Activated T-helper 2 cell treated with anti-CD3 and anti-CD28 coated beads, Interferon-gamma antibody, Interleukin-2, Interleukin-4, amounts not matched to agents 10 μg/mL and 5 μg/mL and 100 μg/mL, durations not matched to agents 14 hours and 24 hours and 36 hours (primary cell): ENCODE results near the gene SCYL3. TPM values are rescaled to one million over a fixed set of nuclear protein-coding genes. Genes with fewer than 3 reads are reported as not detected.
"Not testable (repeated sequence)": the region's sequence is repeated elsewhere in the genome, so short reads cannot be mapped to it uniquely, and the experiment has no call there.

Experiments used
- DNase-seq: peaks from one replicate; pipeline ENCODE4 v3.0.0; 2021; ENCODE audit warnings: low spot score
- H3K27ac Mint-ChIP-seq: one replicate; pipeline ENCODE4 v1.8.0; 2021; ENCODE audit warnings: mixed read lengths
- H3K27me3 Mint-ChIP-seq: one replicate; pipeline ENCODE4 v1.8.0; 2021; ENCODE audit warnings: low read depth, mixed read lengths
- H3K36me3 Mint-ChIP-seq: one replicate; pipeline ENCODE4 v1.8.0; 2021; ENCODE audit warnings: low read depth, mixed read lengths
- H3K4me1 Mint-ChIP-seq: one replicate; pipeline ENCODE4 v1.8.0; 2021; ENCODE audit warnings: low read depth, mixed read lengths
- H3K4me3 Mint-ChIP-seq: one replicate; pipeline ENCODE4 v1.8.0; 2021; ENCODE audit warnings: low read depth, mild to moderate bottlenecking, moderate library complexity, mixed read lengths
- H3K9me3 Mint-ChIP-seq: one replicate; pipeline ENCODE4 v1.8.0; 2021; ENCODE audit warnings: mixed read lengths
- intact Hi-C: fragments of 100-400 bp; cut with micrococcal nuclease; formaldehyde crosslinking; loops from one replicate; pipeline ENCODE4 v1.15.1; 2023
- total RNA-seq: library from RNA; stranded (reverse); gene quantifications from 2 replicates; pipeline ENCODE4 v1.2.3, GENCODE V29; 2022

Gene SCYL3
- total RNA-seq, 1 donor from 2014 or later: 9.5 TPM

DNA sequence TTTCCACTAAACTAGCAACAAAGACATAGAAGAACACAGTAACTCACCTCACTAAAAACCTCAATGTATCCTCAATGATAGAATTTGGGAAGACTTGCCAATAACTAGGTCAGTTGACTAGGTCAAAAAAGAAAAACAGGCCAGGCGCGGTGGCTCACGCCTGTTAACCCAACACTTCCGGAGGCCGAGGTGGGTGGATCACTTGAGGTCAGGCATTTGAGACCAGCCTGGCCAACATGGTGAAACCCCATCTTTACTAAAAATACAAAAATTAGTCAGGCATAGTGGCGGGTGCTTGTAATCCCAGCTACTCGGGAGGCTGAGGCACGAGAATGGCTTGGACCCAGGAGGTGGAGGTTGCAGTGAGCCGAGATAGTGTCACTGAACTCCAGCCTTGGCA, 24.5 kb upstream of the SCYL3 start:
- H3K9me3 Mint-ChIP-seq, intact Hi-C loops, H3K27me3 Mint-ChIP-seq, H3K4me3 Mint-ChIP-seq, H3K27ac Mint-ChIP-seq, H3K36me3 Mint-ChIP-seq, DNase-seq: not testable (repeated sequence)
- peaks cover 15% of the 10 kb centered on the region for H3K4me1 Mint-ChIP-seq

DNA sequence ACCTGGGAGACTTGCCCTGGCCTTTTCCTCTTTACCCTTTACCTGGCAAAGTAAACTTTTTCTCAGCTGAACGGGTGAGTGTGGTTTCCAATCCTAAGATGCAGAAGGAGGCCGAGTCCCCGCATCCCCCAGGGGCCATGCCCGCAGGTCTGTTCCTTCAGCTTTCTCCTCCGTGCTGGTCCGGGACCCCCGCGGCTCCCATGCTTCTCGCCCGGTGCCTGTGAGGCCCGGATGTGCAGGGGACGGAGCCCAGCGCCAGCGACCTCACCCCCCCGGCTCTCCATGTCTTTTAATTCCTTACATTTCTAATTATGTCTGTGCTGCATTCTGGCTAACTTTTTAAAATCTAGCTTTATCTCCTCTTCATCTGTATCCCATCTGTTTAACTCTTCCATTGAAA, 21.5 kb upstream of the SCYL3 start:
- Mint-ChIP-seq H3K4me1 (peaks cover 19% of the 10 kb centered on the region), H3K27ac (no peak overlapping the region), H3K27me3 (no peaks in the 10 kb centered on the region), H3K9me3 (no peaks in the 10 kb centered on the region), H3K4me3 (no peak overlapping the region), H3K36me3 (no peaks in the 10 kb centered on the region)
- DNase-seq: no peak
- intact Hi-C loops: no loop called here

DNA sequence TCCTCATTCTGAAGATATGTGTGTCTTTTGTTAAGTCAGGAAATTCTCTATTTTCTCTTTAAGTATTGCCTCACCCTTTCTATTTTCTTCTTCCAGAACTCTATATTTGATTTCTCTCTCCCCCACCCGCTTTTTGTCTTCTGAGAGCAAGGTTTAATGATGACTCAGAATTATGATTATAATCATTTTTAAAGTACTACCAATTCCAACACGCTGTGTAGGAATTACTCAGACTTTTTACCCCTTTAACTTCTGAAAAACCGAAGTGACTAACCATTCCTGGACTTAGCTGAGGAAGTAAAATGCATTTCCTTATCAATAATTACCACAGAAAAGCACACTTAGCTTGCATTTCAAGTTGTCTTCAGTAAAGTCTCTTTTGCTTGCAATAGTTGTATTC, 20.8 kb upstream of the SCYL3 start:
- no peaks in the 10 kb centered on the region for H3K36me3 Mint-ChIP-seq
- no peaks in the 10 kb centered on the region for H3K27me3 Mint-ChIP-seq
- DNase-seq: no peak
- no peaks in the 10 kb centered on the region for H3K9me3 Mint-ChIP-seq
- H3K4me1 Mint-ChIP-seq: peaks cover 19% of the 10 kb centered on the region
- no peak overlapping the region for H3K4me3 Mint-ChIP-seq
- intact Hi-C loops: no loop called here
- H3K27ac Mint-ChIP-seq: no peak overlapping the region

DNA sequence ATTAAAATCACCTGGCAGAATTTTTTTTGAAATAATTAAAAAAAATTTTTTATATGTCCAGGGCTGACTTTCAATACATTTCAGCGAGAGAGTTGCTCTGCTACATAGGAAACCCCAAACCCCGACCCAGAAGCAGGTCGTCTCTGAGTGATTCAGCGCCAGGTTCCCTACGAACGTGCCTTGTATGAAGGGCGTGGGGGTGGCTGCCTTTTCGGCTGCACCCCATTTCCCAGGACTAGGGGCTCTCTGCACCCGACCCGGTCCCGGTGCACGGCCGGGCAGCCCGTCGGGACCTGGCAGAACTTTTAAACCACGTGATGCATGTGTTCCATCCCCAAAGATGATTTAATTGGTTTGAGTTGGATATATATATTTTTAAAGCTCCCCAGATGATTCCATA, 15.8 kb upstream of the SCYL3 start:
- H3K4me3 Mint-ChIP-seq: no peak overlapping the region
- intact Hi-C loops: loop anchor here (2.0 kb wide), 2 partner anchors 15 to 17 kb away; no protein-coding TSS in a partner anchor

DNA sequence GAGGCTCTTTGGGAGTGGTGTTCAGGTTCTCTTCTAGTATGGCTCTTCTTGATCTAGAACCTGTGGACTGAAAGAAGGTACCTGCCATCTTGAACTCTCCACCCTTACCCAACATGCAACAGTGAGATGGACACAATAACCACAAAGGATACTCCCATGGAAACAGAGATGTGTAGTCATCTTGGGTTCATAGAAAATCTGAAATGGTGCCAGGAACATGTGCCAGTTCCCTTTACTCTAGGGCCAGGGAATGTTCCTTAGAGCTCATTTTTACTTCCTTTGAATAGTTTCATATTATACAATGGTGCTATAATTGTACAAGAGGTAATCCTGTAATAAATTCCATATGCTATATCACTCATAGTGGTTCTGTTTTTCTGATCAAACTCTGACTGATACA, 13.2 kb upstream of the SCYL3 start:
- no peak overlapping the region for H3K4me3 Mint-ChIP-seq
- H3K4me1 Mint-ChIP-seq: peaks cover 23% of the 10 kb centered on the region
- intact Hi-C loops: no loop called here
- no peaks in the 10 kb centered on the region for H3K36me3 Mint-ChIP-seq
- H3K9me3 Mint-ChIP-seq: no peaks in the 10 kb centered on the region
- no peak for DNase-seq
- H3K27me3 Mint-ChIP-seq: peaks cover 2% of the 10 kb centered on the region
- H3K27ac Mint-ChIP-seq: no peak overlapping the region

More for the DNA sequence above, 15.8 kb upstream of the SCYL3 start:
- peaks cover 22% of the 10 kb centered on the region for H3K4me1 Mint-ChIP-seq
- no peak for DNase-seq
- H3K36me3 Mint-ChIP-seq: no peaks in the 10 kb centered on the region
- H3K27ac Mint-ChIP-seq: no peak overlapping the region
- H3K9me3 Mint-ChIP-seq: no peaks in the 10 kb centered on the region
- no peaks in the 10 kb centered on the region for H3K27me3 Mint-ChIP-seq

DNA sequence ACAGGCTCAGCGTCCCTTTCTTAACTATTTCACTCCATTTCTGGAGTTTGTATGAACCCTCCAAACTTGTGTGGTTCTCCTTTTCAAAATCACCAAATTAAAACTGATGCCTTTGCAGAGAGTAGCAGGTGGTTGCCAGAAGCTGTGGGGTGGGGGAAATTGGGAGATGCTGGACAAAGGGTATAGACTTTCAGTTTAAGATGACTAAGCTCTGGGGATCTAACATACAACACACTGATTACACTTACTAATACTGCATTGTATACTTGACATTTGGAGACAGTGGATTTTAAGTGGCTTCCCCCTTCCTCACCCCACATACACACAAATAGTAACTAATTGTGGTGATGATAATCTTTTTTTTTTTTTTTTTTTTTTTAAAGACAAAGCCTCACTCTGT, 11.1 kb upstream of the SCYL3 start:
- no peaks in the 10 kb centered on the region for H3K9me3 Mint-ChIP-seq
- no peak for DNase-seq
- peaks cover 20% of the 10 kb centered on the region for H3K4me1 Mint-ChIP-seq
- H3K36me3 Mint-ChIP-seq: no peaks in the 10 kb centered on the region
- H3K27me3 Mint-ChIP-seq: peaks cover 10% of the 10 kb centered on the region
- no peak overlapping the region for H3K27ac Mint-ChIP-seq
- intact Hi-C loops: no loop called here
- H3K4me3 Mint-ChIP-seq: no peak overlapping the region

DNA sequence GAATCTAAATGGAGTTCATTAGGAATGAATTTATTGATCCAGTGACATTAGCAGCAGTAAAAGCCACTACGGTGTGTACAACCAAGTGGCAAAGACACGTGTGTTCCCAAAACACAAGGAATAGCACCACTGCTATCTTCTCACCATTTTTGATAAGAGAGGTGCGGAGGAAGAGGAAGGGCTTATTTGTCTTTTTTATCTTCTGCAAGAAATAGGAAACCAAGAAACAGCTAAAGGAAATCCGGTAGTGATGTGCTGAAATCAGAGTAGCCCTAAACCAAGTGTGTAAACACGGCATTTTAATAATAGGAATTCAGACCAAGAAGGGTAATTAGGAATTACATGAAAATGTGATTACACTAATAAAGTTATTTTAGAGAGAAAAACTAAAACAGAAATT, 9.1 kb upstream of the SCYL3 start:
- H3K36me3 Mint-ChIP-seq: no peaks in the 10 kb centered on the region
- H3K4me1 Mint-ChIP-seq: peaks cover 11% of the 10 kb centered on the region
- peaks cover 17% of the 10 kb centered on the region for H3K27me3 Mint-ChIP-seq
- no peak overlapping the region for H3K27ac Mint-ChIP-seq
- no peak overlapping the region for H3K4me3 Mint-ChIP-seq
- intact Hi-C loops: no loop called here
- H3K9me3 Mint-ChIP-seq: no peaks in the 10 kb centered on the region
- DNase-seq: no peak

DNA sequence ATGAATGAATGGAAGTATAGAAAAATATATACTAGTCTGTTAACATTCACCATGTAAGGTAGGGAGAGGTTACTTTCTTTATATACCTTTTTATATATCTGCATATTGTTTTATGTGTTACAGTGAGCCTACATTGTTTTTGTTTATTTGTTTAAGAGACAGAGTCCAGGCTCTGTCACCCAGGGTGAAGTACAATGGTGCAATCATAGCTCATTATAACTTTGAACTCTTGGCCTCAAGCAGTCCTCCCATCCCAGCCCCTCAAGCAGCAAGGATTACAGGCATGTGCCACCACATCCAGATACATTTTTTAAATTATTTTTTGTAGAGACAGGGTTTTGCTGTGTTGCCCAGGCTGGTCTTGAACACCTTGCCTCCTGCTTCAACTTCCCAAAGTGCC, 7.4 kb upstream of the SCYL3 start:
- no peaks in the 10 kb centered on the region for H3K9me3 Mint-ChIP-seq
- no peak overlapping the region for H3K4me3 Mint-ChIP-seq
- H3K4me1 Mint-ChIP-seq: peaks cover 12% of the 10 kb centered on the region
- H3K27me3 Mint-ChIP-seq: peaks cover 20% of the 10 kb centered on the region
- no peak overlapping the region for H3K27ac Mint-ChIP-seq
- no peaks in the 10 kb centered on the region for H3K36me3 Mint-ChIP-seq
- no peak for DNase-seq
- intact Hi-C loops: no loop called here

DNA sequence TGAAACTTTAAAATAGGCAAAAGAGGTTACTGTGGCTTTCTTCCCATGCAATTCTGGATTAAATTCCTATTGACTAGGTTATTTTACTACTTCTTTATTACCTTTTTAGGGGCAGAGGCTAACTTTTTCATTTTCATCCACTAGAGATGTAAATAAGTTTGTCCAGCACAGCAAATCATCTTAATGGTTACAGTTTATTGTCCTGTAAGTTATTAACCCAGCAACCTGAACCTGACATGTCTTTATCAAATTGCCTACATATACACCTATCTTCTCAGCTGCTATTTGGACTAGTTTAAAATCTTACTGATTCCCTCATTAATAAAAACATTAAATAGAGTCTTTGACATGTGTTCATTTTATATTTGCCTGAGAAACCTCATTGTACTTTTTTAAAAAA, 6.9 kb upstream of the SCYL3 start:
- Mint-ChIP-seq H3K27ac (no peak overlapping the region), H3K36me3 (no peaks in the 10 kb centered on the region), H3K4me1 (peaks cover 16% of the 10 kb centered on the region), H3K4me3 (no peak overlapping the region), H3K27me3 (peaks cover 20% of the 10 kb centered on the region), H3K9me3 (no peaks in the 10 kb centered on the region)
- DNase-seq: no peak
- intact Hi-C loops: no loop called here

DNA sequence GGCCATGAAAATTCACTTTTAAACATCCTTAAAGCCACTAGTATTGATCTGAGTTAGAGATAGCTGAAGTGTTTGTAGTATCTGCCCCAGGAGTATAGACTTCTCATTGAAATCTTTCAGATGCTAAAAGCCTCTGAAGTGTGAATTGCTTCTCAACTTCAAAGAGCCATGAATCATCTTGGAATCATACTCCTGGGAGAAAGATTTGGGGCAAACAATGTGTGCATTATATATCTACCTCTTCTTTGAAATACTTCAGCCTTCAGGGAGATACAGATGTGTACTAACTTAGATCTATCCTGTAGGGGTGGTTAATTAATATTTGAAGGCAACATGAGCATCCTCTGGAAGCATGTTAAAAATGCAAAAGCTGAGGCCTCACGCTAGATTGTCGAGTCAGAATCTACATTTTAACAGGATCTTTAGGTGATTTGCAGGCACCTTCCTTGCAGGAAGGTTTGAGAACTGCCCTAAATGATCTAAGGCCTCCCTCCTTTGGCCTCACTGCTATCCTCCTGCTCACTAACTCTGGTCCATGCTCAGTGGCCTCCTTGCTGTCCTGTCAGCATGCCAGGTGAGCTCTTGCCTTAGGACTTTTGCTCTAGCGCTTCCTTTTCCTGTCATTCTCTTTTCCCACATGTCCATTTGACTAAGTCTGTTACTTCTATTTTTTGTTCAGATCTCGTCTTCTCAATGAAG, 6.0 kb upstream of the SCYL3 start:
- Mint-ChIP-seq H3K9me3 (no peaks in the 10 kb centered on the region), H3K4me1 (peaks cover 18% of the 10 kb centered on the region), H3K27me3 (peaks cover 20% of the 10 kb centered on the region), H3K27ac (no peak overlapping the region), H3K36me3 (no peaks in the 10 kb centered on the region), H3K4me3 (no peak overlapping the region)
- DNase-seq: no peak
- intact Hi-C loops: no loop called here

DNA sequence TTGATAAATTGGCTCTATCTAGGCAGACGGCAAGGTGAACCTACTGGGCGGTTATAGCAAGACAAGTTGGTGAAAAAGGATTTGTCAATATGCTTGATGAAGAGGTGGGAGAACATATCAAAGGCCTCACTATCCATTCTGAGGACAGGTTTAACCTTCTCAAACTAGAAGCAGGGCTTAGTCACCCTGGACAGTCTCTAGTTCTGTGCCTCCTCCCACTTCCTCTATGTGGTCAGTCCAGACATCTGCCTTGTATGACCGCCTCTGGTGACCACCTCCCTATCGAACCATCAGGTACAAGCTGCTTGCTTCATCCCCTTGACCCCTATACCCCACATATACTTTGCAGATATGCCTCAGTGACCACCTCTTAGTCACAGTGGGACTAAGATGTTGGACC, 2.3 kb upstream of the SCYL3 start:
- Mint-ChIP-seq H3K27me3 (peaks cover 16% of the 10 kb centered on the region), H3K9me3 (no peaks in the 10 kb centered on the region), H3K27ac (no peak overlapping the region), H3K4me1 (peaks cover 32% of the 10 kb centered on the region), H3K36me3 (no peaks in the 10 kb centered on the region), H3K4me3 (no peak overlapping the region)
- no peak for DNase-seq
- intact Hi-C loops: no loop called here

DNA sequence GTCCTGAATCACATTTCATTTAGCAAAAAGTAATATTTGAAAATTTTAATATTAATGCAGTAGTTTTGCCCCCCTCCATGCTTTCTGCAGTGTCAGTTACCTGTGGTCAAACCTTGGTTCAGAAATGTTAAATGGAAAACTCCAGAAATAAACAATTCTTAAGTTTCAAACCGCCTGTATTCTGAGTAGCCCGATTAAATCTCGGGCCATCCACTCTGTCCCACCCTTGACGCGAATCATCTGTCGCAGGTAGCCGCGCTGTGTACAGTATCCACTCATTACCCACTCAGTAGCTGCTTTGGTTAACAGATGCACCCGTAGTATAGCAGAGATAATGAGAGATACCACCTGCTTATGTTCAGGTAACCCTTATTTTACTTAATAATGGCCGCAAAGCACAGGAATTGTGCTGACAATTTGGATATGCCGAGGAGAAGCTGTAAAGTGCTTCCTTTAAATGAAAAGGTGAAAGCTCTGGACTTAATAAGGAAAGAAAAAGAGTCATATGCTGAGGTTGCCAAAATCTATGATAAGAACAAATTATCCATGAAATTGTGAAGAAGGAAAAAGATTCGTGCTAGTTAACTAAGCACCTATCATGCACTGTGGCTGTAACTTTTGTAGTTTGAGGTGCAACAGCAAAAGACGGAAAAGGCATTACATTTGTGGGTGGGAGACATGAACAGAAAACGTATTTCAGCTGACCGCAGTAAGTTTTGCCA, 889 bp upstream of the SCYL3 start:
- Mint-ChIP-seq H3K4me3 (peak overlapping the region; percentile 86), H3K27me3 (peaks cover 11% of the 10 kb centered on the region), H3K36me3 (peaks cover under 1% of the 10 kb centered on the region), H3K9me3 (no peaks in the 10 kb centered on the region), H3K4me1 (peaks cover 42% of the 10 kb centered on the region), H3K27ac (peak overlapping the region; percentile 98)
- DNase-seq: no peak
- intact Hi-C loops: loop anchor here (1.0 to 5.0 kb wide), 9 partner anchors 14 to 847 kb away; partner anchors contain the start of genes BLZF1, F5, GORAB and KIFAP3

DNA sequence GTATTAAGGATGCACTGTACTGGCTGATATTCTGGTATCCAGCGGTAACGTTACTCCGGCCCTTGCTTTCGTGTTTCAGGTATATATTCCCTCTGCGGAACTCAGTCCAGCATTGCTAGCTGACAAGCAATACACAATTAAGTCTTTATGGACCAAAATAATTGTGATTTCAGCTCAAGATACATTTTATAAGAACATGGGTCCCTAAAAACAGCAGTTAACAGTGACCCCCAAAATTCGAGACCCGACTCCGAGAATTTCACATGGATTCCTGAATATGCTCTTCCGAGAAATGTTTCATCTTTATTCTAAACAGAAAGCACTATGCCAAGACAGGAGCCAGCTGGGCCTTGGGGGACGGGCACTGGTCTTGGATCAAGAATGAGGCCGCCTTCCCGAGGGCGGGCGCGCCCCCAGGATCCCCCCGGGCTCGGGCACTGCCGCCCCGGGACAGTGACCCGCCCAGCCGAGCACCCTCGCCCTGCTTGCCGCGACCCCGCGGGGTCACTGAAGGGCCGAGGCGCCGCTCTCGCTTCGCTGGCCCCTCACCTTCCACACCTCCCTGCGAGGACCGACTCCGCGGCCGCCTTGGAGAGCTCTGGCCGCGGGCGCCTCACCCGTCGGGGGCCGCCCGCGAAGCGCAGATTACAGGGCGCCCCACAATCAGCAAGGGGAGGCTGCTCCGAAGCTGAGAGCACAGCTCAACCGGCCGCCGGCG, 610 bp downstream of the SCYL3 start:
- peaks cover 6% of the 10 kb centered on the region for H3K27me3 Mint-ChIP-seq
- no peak for DNase-seq
- peak overlapping the region; percentile 92 for H3K27ac Mint-ChIP-seq
- no peaks in the 10 kb centered on the region for H3K9me3 Mint-ChIP-seq
- H3K36me3 Mint-ChIP-seq: peaks cover 12% of the 10 kb centered on the region
- peak overlapping the region; percentile 86 for H3K4me3 Mint-ChIP-seq
- peaks cover 52% of the 10 kb centered on the region for H3K4me1 Mint-ChIP-seq
- intact Hi-C loops: loop anchor here (1.0 to 5.0 kb wide), 7 partner anchors 98 to 846 kb away; partner anchors contain the start of genes BLZF1, F5, GORAB and NME7
